ENCODE measurements around the gene ZBTB6. TPM values are rescaled to one million over a fixed set of nuclear protein-coding genes. Genes with fewer than 3 reads are reported as not detected.

The ZBTB6 gene
- total and polyA plus RNA-seq, 10 donors = 4.9 to 16.8 (median 11.1) TPM

DNA sequence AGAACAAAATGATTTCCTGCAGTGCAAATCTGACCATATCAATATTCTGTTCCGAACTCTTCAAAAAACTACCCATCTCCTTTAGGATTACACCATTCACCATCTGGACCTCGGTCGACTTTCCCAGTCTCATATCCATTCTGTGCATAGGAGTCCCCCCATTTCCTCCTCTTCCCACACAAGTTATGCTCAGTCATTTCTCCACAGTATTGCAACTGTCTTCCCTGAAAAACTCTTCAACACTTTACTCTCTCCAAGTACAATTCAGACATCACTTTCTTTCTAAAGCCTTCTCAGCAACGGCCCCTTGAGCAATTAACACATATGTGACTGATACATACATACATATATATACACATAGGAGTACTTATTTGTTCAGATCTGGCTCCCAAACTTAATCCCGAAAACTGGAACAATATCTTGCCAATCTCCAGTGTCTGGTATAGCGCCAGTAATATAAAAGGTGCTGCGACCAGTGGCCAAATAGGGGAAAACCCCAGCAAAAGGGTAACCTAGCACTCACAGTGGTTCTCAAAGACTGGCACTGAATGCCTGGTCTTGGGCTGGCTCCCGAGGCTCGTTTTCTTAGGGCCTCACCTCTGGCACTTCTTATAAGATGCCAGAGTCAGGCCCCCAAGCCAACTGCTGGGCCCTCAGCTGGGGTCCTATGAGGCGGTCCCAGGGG, 17.6 kb upstream of the ZBTB6 start:
- DNase-seq = no peak
- intact Hi-C loops (cut with DNase I; ENCODE audit: low total_unique reads) = no loop called here
- Histone ChIP-seq H3K36me3 (peaks cover 0 to 7% (median 0%) of the 10 kb centered on the region in 6 donors), H3K27me3 (replicated peaks in 1 of 7) (no peaks in the 10 kb centered on the region), H3K4me1 (peaks cover 22 to 82% (median 45%) of the 10 kb centered on the region in 6 donors), H3K4me3 (peak overlapping the region; percentile 69 to 97 (median 77)), H3K9me3 (no peaks in the 10 kb centered on the region), H3K27ac (peak overlapping the region; percentile 76 to 91 (median 86))
- TF ChIP-seq, protein P1, sequence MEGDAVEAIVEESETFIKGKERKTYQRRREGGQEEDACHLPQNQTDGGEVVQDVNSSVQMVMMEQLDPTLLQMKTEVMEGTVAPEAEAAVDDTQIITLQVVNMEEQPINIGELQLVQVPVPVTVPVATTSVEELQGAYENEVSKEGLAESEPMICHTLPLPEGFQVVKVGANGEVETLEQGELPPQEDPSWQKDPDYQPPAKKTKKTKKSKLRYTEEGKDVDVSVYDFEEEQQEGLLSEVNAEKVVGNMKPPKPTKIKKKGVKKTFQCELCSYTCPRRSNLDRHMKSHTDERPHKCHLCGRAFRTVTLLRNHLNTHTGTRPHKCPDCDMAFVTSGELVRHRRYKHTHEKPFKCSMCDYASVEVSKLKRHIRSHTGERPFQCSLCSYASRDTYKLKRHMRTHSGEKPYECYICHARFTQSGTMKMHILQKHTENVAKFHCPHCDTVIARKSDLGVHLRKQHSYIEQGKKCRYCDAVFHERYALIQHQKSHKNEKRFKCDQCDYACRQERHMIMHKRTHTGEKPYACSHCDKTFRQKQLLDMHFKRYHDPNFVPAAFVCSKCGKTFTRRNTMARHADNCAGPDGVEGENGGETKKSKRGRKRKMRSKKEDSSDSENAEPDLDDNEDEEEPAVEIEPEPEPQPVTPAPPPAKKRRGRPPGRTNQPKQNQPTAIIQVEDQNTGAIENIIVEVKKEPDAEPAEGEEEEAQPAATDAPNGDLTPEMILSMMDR (IDR thresholded peaks at IDR 0.05 in 8 of 11, conservative IDR thresholded peaks at IDR 0.05 in 3 of 11) = no peak
- TF ChIP-seq POLR2A (IDR thresholded peaks at IDR 0.05) (no peak), POLR2AphosphoS5 (IDR thresholded peaks at IDR 0.05) (no peak)
- WGBS, 5 donors = 26 to 45% (median 30%) methylated on average over 7 to 10 of the region's 10 CpGs

DNA sequence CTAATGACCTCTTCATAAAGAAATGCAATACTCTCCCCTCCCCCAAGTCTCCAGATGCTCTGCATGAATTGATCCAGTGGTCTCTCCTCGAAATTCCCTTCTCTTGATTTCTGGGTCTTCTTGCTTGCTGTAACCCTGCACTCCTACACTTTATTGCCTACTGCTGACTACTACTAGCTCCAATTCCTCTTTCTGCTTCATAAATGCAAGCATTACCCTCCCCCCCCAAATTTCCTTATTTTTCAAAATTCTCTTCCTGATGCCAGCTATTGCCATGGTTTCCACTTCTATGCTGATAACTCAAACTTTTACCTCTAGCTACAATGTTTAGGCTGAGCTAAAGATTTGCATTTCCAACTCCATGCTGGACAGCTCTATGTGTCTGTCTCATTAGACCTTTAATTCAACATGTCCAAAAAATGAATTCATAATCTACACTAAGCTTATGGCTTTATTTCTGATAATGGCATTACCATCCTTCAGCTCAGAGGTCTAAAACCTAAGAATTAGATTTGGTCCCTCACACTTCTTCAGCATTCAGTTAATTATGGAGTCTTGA, 16.8 kb upstream of the ZBTB6 start:
- Histone ChIP-seq H3K36me3 (peaks cover 0 to 10% (median 0%) of the 10 kb centered on the region in 6 donors), H3K4me1 (peaks cover 22 to 75% (median 45%) of the 10 kb centered on the region in 6 donors), H3K27me3 (replicated peaks in 1 of 7) (no peaks in the 10 kb centered on the region), H3K27ac (no peak overlapping the region), H3K4me3 (peak overlapping the region in 2 of 8 donors; percentile 75 to 88), H3K9me3 (no peaks in the 10 kb centered on the region)
- no peak for DNase-seq
- WGBS, 5 donors = 76 to 94% (median 81%) methylated on average over 1 of the region's 1 CpG
- intact Hi-C loops (cut with DNase I; ENCODE audit: low total_unique reads) = no loop called here
- no peak for TF ChIP-seq POLR2AphosphoS5 (IDR thresholded peaks at IDR 0.05)
- TF ChIP-seq POLR2A (IDR thresholded peaks at IDR 0.05) = no peak
- TF ChIP-seq, protein P1 (IDR thresholded peaks at IDR 0.05 in 8 of 11, conservative IDR thresholded peaks at IDR 0.05 in 3 of 11) = no peak

GRCh38 chr9:122923947-122924346, 10.8 kb upstream of the ZBTB6 start:
- H3K27me3 ChIP-seq (replicated peaks in 1 of 7) = no peaks in the 10 kb centered on the region
- no peaks in the 10 kb centered on the region for H3K9me3 ChIP-seq
- 63 to 84% (median 66%) methylated on average over 3 of the region's 3 CpGs for WGBS, 5 donors
- H3K36me3 ChIP-seq = peaks cover 0 to 45% (median 7%) of the 10 kb centered on the region in 6 donors
- intact Hi-C loops (cut with DNase I; ENCODE audit: low total_unique reads) = no loop called here
- DNase-seq = no peak
- peaks cover 0 to 40% (median 5%) of the 10 kb centered on the region in 6 donors for H3K4me1 ChIP-seq
- TF ChIP-seq POLR2A (IDR thresholded peaks at IDR 0.05) = no peak
- TF ChIP-seq, protein P1 (IDR thresholded peaks at IDR 0.05 in 8 of 11, conservative IDR thresholded peaks at IDR 0.05 in 3 of 11) = no peak
- no peak for TF ChIP-seq POLR2AphosphoS5 (IDR thresholded peaks at IDR 0.05)
- H3K27ac ChIP-seq = no peak overlapping the region
- no peak overlapping the region for H3K4me3 ChIP-seq

DNA sequence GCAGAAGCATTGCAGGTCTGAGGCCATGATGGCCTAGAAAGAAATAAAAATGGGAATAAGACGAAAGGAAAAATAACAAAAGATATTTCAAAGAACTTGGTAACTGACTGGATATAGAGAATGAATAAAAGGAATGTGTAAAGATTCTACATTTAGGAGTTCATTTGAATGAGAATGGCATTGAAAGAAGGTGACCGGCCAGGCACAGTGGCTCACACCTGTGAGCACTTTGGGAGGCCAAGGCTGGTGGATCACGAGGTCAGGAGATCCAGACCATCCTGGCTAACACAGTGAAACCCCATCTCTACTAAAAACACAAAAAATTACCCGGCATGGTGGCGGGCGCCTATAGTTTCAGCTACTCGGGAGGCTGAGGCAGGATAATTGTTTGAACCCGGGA, 9.6 kb upstream of the ZBTB6 start:
- intact Hi-C loops (cut with DNase I; ENCODE audit: low total_unique reads) = no loop called here
- no peak overlapping the region for H3K4me3 ChIP-seq
- H3K27ac ChIP-seq = no peak overlapping the region
- H3K36me3 ChIP-seq = peaks cover 0 to 51% (median 7%) of the 10 kb centered on the region in 6 donors
- H3K4me1 ChIP-seq = peaks cover 0 to 28% (median 0%) of the 10 kb centered on the region in 6 donors
- no peak for DNase-seq
- WGBS, 5 donors = 91 to 98% (median 95%) methylated on average over 8 of the region's 8 CpGs
- no peaks in the 10 kb centered on the region for H3K27me3 ChIP-seq (replicated peaks in 1 of 7)
- no peak for TF ChIP-seq POLR2AphosphoS5 (IDR thresholded peaks at IDR 0.05)
- TF ChIP-seq, protein P1 (IDR thresholded peaks at IDR 0.05 in 8 of 11, conservative IDR thresholded peaks at IDR 0.05 in 3 of 11) = no peak
- TF ChIP-seq POLR2A (IDR thresholded peaks at IDR 0.05) = no peak
- H3K9me3 ChIP-seq = no peaks in the 10 kb centered on the region
